Measurements from ENCODE around the gene RUVBL1.
"Not testable (repeated sequence)": the region's sequence is repeated elsewhere in the genome, so short reads cannot be mapped to it uniquely, and the experiment has no call there.

The RUVBL1 gene

DNA sequence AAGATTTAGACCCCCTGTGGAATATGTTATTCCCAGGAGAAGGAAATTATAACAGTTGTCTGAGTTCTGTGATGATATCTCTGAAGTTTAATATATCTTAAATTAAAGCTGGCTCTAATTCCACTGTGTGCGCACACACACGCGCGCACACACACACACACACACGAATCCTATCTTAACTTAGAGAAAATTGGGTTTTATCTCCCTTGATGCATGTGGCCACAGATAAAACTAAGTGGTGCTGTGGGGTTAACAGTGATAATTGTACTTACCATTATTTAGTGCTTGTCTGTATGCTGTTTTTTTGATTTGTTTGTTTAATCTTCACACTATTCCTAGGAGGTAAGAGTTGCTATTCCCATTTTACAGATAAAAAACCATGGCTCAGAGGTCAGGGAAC lies 37.0 kb upstream of the RUVBL1 start:
- ATAC-seq, result no peak
- TF ChIP-seq GLIS3 (CRISPR knock-in tag; IDR thresholded peaks at IDR 0.05), result no peak
- no peak for TF ChIP-seq ESRRG (CRISPR knock-in tag; IDR thresholded peaks at IDR 0.05)
- TF ChIP-seq ZNF70 (CRISPR knock-in tag; IDR thresholded peaks at IDR 0.05), result no peak
- TF ChIP-seq, protein P1, sequence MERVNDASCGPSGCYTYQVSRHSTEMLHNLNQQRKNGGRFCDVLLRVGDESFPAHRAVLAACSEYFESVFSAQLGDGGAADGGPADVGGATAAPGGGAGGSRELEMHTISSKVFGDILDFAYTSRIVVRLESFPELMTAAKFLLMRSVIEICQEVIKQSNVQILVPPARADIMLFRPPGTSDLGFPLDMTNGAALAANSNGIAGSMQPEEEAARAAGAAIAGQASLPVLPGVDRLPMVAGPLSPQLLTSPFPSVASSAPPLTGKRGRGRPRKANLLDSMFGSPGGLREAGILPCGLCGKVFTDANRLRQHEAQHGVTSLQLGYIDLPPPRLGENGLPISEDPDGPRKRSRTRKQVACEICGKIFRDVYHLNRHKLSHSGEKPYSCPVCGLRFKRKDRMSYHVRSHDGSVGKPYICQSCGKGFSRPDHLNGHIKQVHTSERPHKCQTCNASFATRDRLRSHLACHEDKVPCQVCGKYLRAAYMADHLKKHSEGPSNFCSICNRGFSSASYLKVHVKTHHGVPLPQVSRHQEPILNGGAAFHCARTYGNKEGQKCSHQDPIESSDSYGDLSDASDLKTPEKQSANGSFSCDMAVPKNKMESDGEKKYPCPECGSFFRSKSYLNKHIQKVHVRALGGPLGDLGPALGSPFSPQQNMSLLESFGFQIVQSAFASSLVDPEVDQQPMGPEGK (CRISPR knock-in tag; IDR thresholded peaks at IDR 0.05; ENCODE audit: borderline replicate concordance), result no peak
- no peak for TF ChIP-seq TOX (CRISPR knock-in tag; IDR thresholded peaks at IDR 0.05; ENCODE audit: borderline replicate concordance)
- TF ChIP-seq BACH2 (CRISPR knock-in tag; IDR thresholded peaks at IDR 0.05; ENCODE audit: borderline replicate concordance), result no peak

DNA sequence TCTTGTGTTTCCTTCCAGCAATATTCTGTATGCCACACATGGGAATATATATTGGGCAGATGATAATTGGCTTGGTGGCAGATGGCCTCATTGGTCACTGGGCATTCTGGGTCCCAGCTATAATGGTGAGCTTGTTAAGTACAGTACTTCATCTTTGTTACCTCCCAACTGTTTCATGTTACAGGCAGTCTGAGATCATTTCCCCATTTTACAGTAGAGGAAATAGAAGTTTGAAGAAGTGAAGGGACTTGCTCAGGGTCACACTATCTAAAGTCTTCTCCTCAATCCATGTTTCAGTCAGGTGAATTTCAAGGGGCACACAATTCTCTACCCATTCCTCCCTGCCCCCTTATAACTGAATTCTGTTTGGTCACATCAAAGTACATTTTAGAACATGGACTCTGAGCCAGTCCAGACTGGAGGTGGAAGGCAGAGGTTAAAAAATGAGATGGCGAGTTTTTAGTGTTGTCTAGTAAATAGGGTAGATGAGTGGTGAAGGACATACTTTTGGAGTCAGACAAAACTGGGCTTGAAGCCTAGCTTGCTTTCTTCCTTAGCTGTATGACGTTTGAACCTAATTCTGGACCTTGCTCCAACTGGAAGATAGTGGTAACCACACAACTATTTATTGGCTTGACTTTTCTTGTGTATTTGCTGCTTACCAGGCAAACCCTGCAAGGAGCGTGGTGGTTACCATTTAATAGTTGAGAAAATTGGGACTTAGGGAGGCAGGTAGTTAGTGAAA lies 32.2 kb upstream of the RUVBL1 start:
- TF ChIP-seq TCF4 (CRISPR knock-in tag; IDR thresholded peaks at IDR 0.05; ENCODE audit: borderline replicate concordance) (no peak), ZFP30 (CRISPR knock-in tag; IDR thresholded peaks at IDR 0.05) (no peak), GLIS3 (CRISPR knock-in tag; IDR thresholded peaks at IDR 0.05) (no peak), SNAI2 (CRISPR knock-in tag; IDR thresholded peaks at IDR 0.05) (no peak), ISL1 (CRISPR knock-in tag; IDR thresholded peaks at IDR 0.05) (no peak), ZNF8 (CRISPR knock-in tag; IDR thresholded peaks at IDR 0.05) (no peak), ZFP3 (CRISPR knock-in tag; IDR thresholded peaks at IDR 0.05) (no peak), PPARA (CRISPR knock-in tag; IDR thresholded peaks at IDR 0.05; ENCODE audit: borderline replicate concordance) (no peak)
- TF ChIP-seq, protein P2, sequence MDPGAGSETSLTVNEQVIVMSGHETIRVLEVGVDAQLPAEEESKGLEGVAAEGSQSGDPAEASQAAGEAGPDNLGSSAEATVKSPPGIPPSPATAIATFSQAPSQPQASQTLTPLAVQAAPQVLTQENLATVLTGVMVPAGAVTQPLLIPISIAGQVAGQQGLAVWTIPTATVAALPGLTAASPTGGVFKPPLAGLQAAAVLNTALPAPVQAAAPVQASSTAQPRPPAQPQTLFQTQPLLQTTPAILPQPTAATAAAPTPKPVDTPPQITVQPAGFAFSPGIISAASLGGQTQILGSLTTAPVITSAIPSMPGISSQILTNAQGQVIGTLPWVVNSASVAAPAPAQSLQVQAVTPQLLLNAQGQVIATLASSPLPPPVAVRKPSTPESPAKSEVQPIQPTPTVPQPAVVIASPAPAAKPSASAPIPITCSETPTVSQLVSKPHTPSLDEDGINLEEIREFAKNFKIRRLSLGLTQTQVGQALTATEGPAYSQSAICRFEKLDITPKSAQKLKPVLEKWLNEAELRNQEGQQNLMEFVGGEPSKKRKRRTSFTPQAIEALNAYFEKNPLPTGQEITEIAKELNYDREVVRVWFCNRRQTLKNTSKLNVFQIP (CRISPR knock-in tag; IDR thresholded peaks at IDR 0.05; ENCODE audit: borderline replicate concordance, low read depth), result no peak
- ATAC-seq, result no peak

DNA sequence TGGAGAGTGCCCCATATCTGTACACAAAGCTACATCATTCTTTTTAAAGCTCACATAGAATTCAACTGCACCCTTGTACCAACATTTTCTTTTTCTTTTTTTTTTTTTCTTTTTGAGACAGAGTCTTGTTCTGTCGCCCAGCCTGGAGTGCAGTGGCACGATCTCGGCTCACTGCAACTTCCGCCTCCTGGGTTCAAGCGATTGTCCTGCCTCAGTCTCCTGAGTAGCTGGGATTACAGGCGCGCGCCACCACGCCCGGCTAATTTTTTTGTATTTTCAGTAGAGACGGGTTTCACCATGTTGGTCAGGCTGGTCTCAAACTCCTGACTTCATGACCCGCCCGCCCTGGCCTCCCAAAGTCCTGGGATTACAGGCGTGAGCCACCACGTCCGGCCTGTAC lies 30.7 kb upstream of the RUVBL1 start:
- not testable (repeated sequence) for ATAC-seq

DNA sequence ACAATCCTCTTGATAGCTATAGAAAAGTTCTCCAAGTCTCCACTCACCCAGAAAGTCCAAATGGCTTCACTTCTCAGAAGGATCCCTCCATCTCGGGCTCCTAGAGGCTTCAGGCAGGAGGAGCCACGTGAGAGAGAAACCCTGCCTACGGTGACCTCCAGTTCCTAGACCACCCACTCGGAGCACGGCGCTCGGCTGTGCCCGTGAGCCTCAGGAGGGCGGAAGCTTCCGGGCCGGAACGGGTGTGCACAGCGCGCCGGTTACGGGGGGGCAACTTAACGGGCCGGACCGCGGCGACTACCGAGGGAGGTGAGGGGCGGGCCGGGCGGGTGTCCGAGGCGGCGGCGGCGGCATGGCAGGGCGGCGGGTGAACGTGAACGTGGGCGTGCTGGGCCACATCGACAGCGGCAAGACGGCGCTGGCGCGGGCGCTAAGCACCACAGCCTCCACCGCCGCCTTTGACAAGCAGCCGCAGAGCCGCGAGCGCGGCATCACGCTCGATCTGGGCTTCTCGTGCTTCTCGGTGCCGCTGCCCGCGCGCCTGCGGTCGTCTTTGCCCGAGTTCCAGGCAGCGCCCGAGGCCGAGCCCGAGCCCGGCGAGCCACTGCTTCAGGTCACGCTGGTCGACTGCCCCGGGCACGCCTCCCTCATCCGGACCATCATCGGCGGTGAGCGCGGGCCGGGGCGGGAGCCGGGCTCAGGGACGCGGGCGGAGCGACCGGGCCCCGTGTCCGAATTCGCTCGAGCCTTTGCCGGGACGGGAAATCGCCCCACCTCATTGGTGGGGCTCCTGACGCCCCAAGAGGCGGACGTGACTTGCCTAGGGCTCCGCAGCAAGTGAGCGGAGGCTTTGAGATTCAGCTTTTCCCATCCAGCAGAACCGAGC lies 29.8 kb upstream of the RUVBL1 start, which contains the start of gene EEFSEC:
Gene EEFSEC (plus strand): TSS at position 326 of the 886 bp plus-strand sequence. CDS start 27 bp downstream, at position 353.
- TF ChIP-seq ZNF8 (CRISPR knock-in tag; IDR thresholded peaks at IDR 0.05) (no peak), CSDC2 (CRISPR knock-in tag; IDR thresholded peaks at IDR 0.05) (no peak), ESRRG (CRISPR knock-in tag; IDR thresholded peaks at IDR 0.05) (no peak), PPARA (CRISPR knock-in tag; IDR thresholded peaks at IDR 0.05; ENCODE audit: borderline replicate concordance) (no peak), ZNF565 (CRISPR knock-in tag; conservative IDR thresholded peaks at IDR 0.05; ENCODE audit: low read depth) (no peak), ZFP3 (CRISPR knock-in tag; IDR thresholded peaks at IDR 0.05) (no peak), RARB (CRISPR knock-in tag; IDR thresholded peaks at IDR 0.05) (no peak), ARNTL (CRISPR knock-in tag; IDR thresholded peaks at IDR 0.05; ENCODE audit: borderline replicate concordance, low read depth) (no peak), ISL1 (CRISPR knock-in tag; IDR thresholded peaks at IDR 0.05) (no peak), OSR1 (CRISPR knock-in tag; IDR thresholded peaks at IDR 0.05) (no peak), TCF4 (CRISPR knock-in tag; IDR thresholded peaks at IDR 0.05; ENCODE audit: borderline replicate concordance) (no peak), ZFP30 (CRISPR knock-in tag; IDR thresholded peaks at IDR 0.05) (no peak), ZNF70 (CRISPR knock-in tag; IDR thresholded peaks at IDR 0.05) (no peak)
- TF ChIP-seq, protein P3, sequence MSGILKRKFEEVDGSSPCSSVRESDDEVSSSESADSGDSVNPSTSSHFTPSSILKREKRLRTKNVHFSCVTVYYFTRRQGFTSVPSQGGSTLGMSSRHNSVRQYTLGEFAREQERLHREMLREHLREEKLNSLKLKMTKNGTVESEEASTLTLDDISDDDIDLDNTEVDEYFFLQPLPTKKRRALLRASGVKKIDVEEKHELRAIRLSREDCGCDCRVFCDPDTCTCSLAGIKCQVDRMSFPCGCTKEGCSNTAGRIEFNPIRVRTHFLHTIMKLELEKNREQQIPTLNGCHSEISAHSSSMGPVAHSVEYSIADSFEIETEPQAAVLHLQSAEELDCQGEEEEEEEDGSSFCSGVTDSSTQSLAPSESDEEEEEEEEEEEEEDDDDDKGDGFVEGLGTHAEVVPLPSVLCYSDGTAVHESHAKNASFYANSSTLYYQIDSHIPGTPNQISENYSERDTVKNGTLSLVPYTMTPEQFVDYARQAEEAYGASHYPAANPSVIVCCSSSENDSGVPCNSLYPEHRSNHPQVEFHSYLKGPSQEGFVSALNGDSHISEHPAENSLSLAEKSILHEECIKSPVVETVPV (CRISPR knock-in tag; IDR thresholded peaks at IDR 0.05), result no peak
- TF ChIP-seq, protein P2 (CRISPR knock-in tag; IDR thresholded peaks at IDR 0.05; ENCODE audit: borderline replicate concordance, low read depth), result no peak
- TF ChIP-seq, protein P4, sequence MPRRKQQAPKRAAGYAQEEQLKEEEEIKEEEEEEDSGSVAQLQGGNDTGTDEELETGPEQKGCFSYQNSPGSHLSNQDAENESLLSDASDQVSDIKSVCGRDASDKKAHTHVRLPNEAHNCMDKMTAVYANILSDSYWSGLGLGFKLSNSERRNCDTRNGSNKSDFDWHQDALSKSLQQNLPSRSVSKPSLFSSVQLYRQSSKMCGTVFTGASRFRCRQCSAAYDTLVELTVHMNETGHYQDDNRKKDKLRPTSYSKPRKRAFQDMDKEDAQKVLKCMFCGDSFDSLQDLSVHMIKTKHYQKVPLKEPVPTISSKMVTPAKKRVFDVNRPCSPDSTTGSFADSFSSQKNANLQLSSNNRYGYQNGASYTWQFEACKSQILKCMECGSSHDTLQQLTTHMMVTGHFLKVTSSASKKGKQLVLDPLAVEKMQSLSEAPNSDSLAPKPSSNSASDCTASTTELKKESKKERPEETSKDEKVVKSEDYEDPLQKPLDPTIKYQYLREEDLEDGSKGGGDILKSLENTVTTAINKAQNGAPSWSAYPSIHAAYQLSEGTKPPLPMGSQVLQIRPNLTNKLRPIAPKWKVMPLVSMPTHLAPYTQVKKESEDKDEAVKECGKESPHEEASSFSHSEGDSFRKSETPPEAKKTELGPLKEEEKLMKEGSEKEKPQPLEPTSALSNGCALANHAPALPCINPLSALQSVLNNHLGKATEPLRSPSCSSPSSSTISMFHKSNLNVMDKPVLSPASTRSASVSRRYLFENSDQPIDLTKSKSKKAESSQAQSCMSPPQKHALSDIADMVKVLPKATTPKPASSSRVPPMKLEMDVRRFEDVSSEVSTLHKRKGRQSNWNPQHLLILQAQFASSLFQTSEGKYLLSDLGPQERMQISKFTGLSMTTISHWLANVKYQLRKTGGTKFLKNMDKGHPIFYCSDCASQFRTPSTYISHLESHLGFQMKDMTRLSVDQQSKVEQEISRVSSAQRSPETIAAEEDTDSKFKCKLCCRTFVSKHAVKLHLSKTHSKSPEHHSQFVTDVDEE (CRISPR knock-in tag; IDR thresholded peaks at IDR 0.05), result no peak
- TF ChIP-seq, protein P5, sequence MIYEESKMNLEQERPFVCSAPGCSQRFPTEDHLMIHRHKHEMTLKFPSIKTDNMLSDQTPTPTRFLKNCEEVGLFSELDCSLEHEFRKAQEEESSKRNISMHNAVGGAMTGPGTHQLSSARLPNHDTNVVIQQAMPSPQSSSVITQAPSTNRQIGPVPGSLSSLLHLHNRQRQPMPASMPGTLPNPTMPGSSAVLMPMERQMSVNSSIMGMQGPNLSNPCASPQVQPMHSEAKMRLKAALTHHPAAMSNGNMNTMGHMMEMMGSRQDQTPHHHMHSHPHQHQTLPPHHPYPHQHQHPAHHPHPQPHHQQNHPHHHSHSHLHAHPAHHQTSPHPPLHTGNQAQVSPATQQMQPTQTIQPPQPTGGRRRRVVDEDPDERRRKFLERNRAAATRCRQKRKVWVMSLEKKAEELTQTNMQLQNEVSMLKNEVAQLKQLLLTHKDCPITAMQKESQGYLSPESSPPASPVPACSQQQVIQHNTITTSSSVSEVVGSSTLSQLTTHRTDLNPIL (CRISPR knock-in tag; IDR thresholded peaks at IDR 0.05; ENCODE audit: low read depth), result no peak
- ATAC-seq, result peak; percentile 94

Measured in SK-N-SH treated with all-trans-retinoic acid at 6 μM for 48 hours (cell line).